IPS-NIHi7 (cell line): ENCODE data around the gene GRID2.
"Not testable (repeated sequence)": the region's sequence is repeated elsewhere in the genome, so short reads cannot be mapped to it uniquely, and the experiment has no call there.

Source experiments
- DNase-seq: peaks from one replicate; pipeline ENCODE4 v3.0.0; 2012; ENCODE audit warnings: mixed read lengths; ENCODE audit errors: extremely low spot score

Gene GRID2

GRCh38 chr4:93670434-93670833 lies 1366.7 kb downstream of the GRID2 start:
- DNase-seq: no peak

- DNase-seq: no peak
Measured at GRCh38 chr4:93671093-93671492, 1367.3 kb downstream of the GRID2 start.

- DNase-seq: not testable (repeated sequence)
Measured at GRCh38 chr4:93676937-93677336, 1373.2 kb downstream of the GRID2 start.

GRCh38 chr4:93684571-93684970 lies 1380.8 kb downstream of the GRID2 start:
- no peak for DNase-seq

GRCh38 chr4:93687304-93687703 lies 1383.5 kb downstream of the GRID2 start:
- no peak for DNase-seq

- DNase-seq: no peak
Measured at GRCh38 chr4:93688978-93689377, 1385.2 kb downstream of the GRID2 start.

- DNase-seq: no peak
Measured at GRCh38 chr4:93693141-93693540, 1389.4 kb downstream of the GRID2 start.

GRCh38 chr4:93698686-93699085 lies 1394.9 kb downstream of the GRID2 start:
- no peak for DNase-seq

GRCh38 chr4:93700571-93700970 lies 1396.8 kb downstream of the GRID2 start:
- no peak for DNase-seq

- DNase-seq: peak; percentile 42
Measured at GRCh38 chr4:93710101-93710846, 1406.5 kb downstream of the GRID2 start.

GRCh38 chr4:93710847-93711430 lies 1407.2 kb downstream of the GRID2 start:
- no peak for DNase-seq

- DNase-seq: no peak
Measured at GRCh38 chr4:93718233-93718632, 1414.5 kb downstream of the GRID2 start.

- DNase-seq: no peak
Measured at GRCh38 chr4:93719552-93719951, 1415.8 kb downstream of the GRID2 start.

GRCh38 chr4:93722446-93722845 lies 1418.7 kb downstream of the GRID2 start:
- DNase-seq: no peak

GRCh38 chr4:93730251-93730650 lies 1426.5 kb downstream of the GRID2 start:
- no peak for DNase-seq

- DNase-seq: no peak
Measured at GRCh38 chr4:93730760-93731159, 1427.0 kb downstream of the GRID2 start.

- peak; percentile 21 for DNase-seq
Measured at GRCh38 chr4:93731456-93731855, 1427.7 kb downstream of the GRID2 start.

- DNase-seq: no peak
Measured at GRCh38 chr4:93732509-93732908, 1428.7 kb downstream of the GRID2 start.

- DNase-seq: no peak
Measured at GRCh38 chr4:93740890-93741289, 1437.1 kb downstream of the GRID2 start.

- no peak for DNase-seq
Measured at GRCh38 chr4:93743022-93743421, 1439.3 kb downstream of the GRID2 start.

- DNase-seq: no peak
Measured at GRCh38 chr4:93743635-93744034, 1439.9 kb downstream of the GRID2 start.

- no peak for DNase-seq
Measured at GRCh38 chr4:93744961-93745360, 1441.2 kb downstream of the GRID2 start.

- no peak for DNase-seq
Measured at GRCh38 chr4:93746031-93746430, 1442.3 kb downstream of the GRID2 start.

- DNase-seq: no peak
Measured at GRCh38 chr4:93747220-93747619, 1443.5 kb downstream of the GRID2 start.
